HG03469 (cell line): ENCODE data around the gene TRERF1.

ENCODE experiments used
- ATAC-seq: cut with Tn5 transposase; IDR thresholded peaks from one replicate; pipeline ENCODE4 v1.9.1; 2021; ENCODE audit warnings: mild to moderate bottlenecking, moderate library complexity, moderate number of reproducible peaks; ENCODE audit not compliant: unreplicated experiment

Gene TRERF1

GRCh38 chr6:42374018-42374669 lies 77.6 kb downstream of the TRERF1 start:
- ATAC-seq: no peak

GRCh38 chr6:42372699-42373098 lies 79.0 kb downstream of the TRERF1 start:
- no peak for ATAC-seq

GRCh38 chr6:42370323-42370985 lies 81.3 kb downstream of the TRERF1 start:
- no peak for ATAC-seq

GRCh38 chr6:42369568-42369967 lies 82.2 kb downstream of the TRERF1 start:
- no peak for ATAC-seq

GRCh38 chr6:42368181-42368580 lies 83.5 kb downstream of the TRERF1 start:
- peak; percentile 16 for ATAC-seq

GRCh38 chr6:42367353-42368011 lies 84.2 kb downstream of the TRERF1 start:
- peak; percentile 45 for ATAC-seq

GRCh38 chr6:42366999-42367352 lies 84.8 kb downstream of the TRERF1 start:
- no peak for ATAC-seq

- ATAC-seq: no peak
These were observed 85.6 kb downstream of the TRERF1 start for GRCh38 chr6:42366011-42366705.

- ATAC-seq: no peak
These were observed 86.7 kb downstream of the TRERF1 start for GRCh38 chr6:42365021-42365420.

GRCh38 chr6:42363926-42364849 lies 87.5 kb downstream of the TRERF1 start:
- ATAC-seq: no peak

- ATAC-seq: no peak
These were observed 90.7 kb downstream of the TRERF1 start for GRCh38 chr6:42361036-42361435.

- ATAC-seq: no peak
These were observed 92.7 kb downstream of the TRERF1 start for GRCh38 chr6:42359021-42359420.

- no peak for ATAC-seq
These were observed 96.3 kb downstream of the TRERF1 start for GRCh38 chr6:42355416-42355815.

- no peak for ATAC-seq
These were observed 97.0 kb downstream of the TRERF1 start for GRCh38 chr6:42354702-42355101.

GRCh38 chr6:42352856-42353564 lies 98.7 kb downstream of the TRERF1 start:
- no peak for ATAC-seq

- ATAC-seq: no peak
These were observed 100.8 kb downstream of the TRERF1 start for GRCh38 chr6:42350911-42351310.

GRCh38 chr6:42349753-42350511 lies 101.8 kb downstream of the TRERF1 start:
- no peak for ATAC-seq

GRCh38 chr6:42347456-42347855 lies 104.3 kb downstream of the TRERF1 start:
- ATAC-seq: no peak

- no peak for ATAC-seq
These were observed 105.9 kb downstream of the TRERF1 start for GRCh38 chr6:42345696-42346416.
